HEK293T (cell line): Measurements from ENCODE around the gene CASZ1.

Experiments
- CTCF ChIA-PET: fragments of 350-600 bp; formaldehyde crosslinking; extraction: SDS; loops from one replicate; lab custom pipeline; 2021; ENCODE audit warnings: antibody characterized with exemption, inconsistent platforms; lab: Yijun Ruan, JAX
- POLR2A ChIA-PET: fragments of 350-600 bp; formaldehyde crosslinking; extraction: SDS; loops from one replicate; lab custom pipeline; 2020; ENCODE audit warnings: antibody characterized with exemption, inconsistent platforms; lab: Yijun Ruan, JAX
- DNase-seq: peaks from one replicate; pipeline ENCODE4 v3.0.0; 2012; ENCODE audit warnings: mixed read lengths; ENCODE audit errors: extremely low spot score
- ARNT ChIP-seq: fragments of 450-650 bp; IDR thresholded peaks from 2 replicates; pipeline ENCODE4 v1.6.1; 2017; ENCODE audit warnings: mild to moderate bottlenecking
- BHLHE40 ChIP-seq: fragments of 450-650 bp; IDR thresholded peaks from 2 replicates; pipeline ENCODE4 v1.6.1; 2016; ENCODE audit warnings: mild to moderate bottlenecking, moderate library complexity, borderline replicate concordance
- CTBP1 ChIP-seq: fragments of 450-650 bp; IDR thresholded peaks from 2 replicates; pipeline ENCODE4 v1.6.1; 2016; ENCODE audit warnings: borderline replicate concordance
- ELF4 ChIP-seq: fragments of 450-650 bp; IDR thresholded peaks from 2 replicates; pipeline ENCODE4 v1.6.1; 2017; ENCODE audit warnings: antibody characterized with exemption
- FOXA1 ChIP-seq: fragments of 450-650 bp; IDR thresholded peaks from 2 replicates; pipeline ENCODE4 v1.6.1; 2016; ENCODE audit warnings: mild to moderate bottlenecking
- FOXK2 ChIP-seq: fragments of 450-650 bp; IDR thresholded peaks from 2 replicates; pipeline ENCODE4 v1.6.1; 2016; ENCODE audit warnings: mild to moderate bottlenecking
- FOXM1 ChIP-seq: fragments of 450-650 bp; IDR thresholded peaks from 2 replicates; pipeline ENCODE4 v1.6.1; 2017; ENCODE audit warnings: mild to moderate bottlenecking, borderline replicate concordance
- HDGF ChIP-seq: fragments of 450-650 bp; IDR thresholded peaks from 2 replicates; pipeline ENCODE4 v1.6.1; 2017; ENCODE audit warnings: antibody characterized with exemption, borderline replicate concordance
- L3MBTL2 ChIP-seq: fragments of 450-650 bp; conservative IDR thresholded peaks from 2 replicates; pipeline ENCODE4 v1.6.1; 2016; ENCODE audit warnings: mild to moderate bottlenecking
- LEF1 ChIP-seq: fragments of 450-650 bp; IDR thresholded peaks from 2 replicates; pipeline ENCODE4 v1.6.1; 2017; ENCODE audit warnings: mild to moderate bottlenecking, borderline replicate concordance
- NFRKB ChIP-seq: fragments of 450-650 bp; IDR thresholded peaks from 2 replicates; pipeline ENCODE4 v1.6.1; 2016; ENCODE audit warnings: mild to moderate bottlenecking, moderate library complexity
- PKNOX1 ChIP-seq: fragments of 450-650 bp; IDR thresholded peaks from 2 replicates; pipeline ENCODE4 v1.6.1; 2016
- SP1 ChIP-seq: fragments of 450-650 bp; IDR thresholded peaks from 2 replicates; pipeline ENCODE4 v1.6.1; 2017
- SUZ12 ChIP-seq: fragments of 450-650 bp; IDR thresholded peaks from 2 replicates; pipeline ENCODE4 v1.6.1; 2016; ENCODE audit warnings: mild to moderate bottlenecking
- TARDBP ChIP-seq: fragments of 450-650 bp; IDR thresholded peaks from 2 replicates; pipeline ENCODE4 v1.6.1; 2016
- ZNF384 ChIP-seq: fragments of 450-650 bp; IDR thresholded peaks from 2 replicates; pipeline ENCODE4 v1.6.1; 2016

Gene CASZ1

GRCh38 chr1:10812387-10812915 is 16.0 kb upstream of the CASZ1 start:
- no peak for TF ChIP-seq SP1
- no peak for TF ChIP-seq LEF1
- TF ChIP-seq ZNF384, result no peak
- TF ChIP-seq FOXM1, result no peak
- TF ChIP-seq FOXK2, result no peak
- TF ChIP-seq L3MBTL2, result no peak
- no peak for TF ChIP-seq TARDBP
- TF ChIP-seq ARNT, result no peak
- no peak for TF ChIP-seq NFRKB
- no peak for TF ChIP-seq FOXA1
- DNase-seq, result no peak
- CTCF ChIA-PET, result no interaction called here
- POLR2A ChIA-PET, result no interaction called here

- ChIA-PET POLR2A (no interaction called here), CTCF (no interaction called here)
- no peak for DNase-seq
- TF ChIP-seq SUZ12, result no peak
- TF ChIP-seq ZNF384, result no peak
- TF ChIP-seq SP1, result no peak
- no peak for TF ChIP-seq TARDBP
- no peak for TF ChIP-seq FOXA1
- no peak for TF ChIP-seq NFRKB
- no peak for TF ChIP-seq LEF1
- TF ChIP-seq ARNT, result no peak
- no peak for TF ChIP-seq FOXM1
- TF ChIP-seq HDGF, result no peak
- TF ChIP-seq L3MBTL2, result no peak
Observed at GRCh38 chr1:10808441-10808840, 12.0 kb upstream of the CASZ1 start.

- ChIA-PET CTCF (no interaction called here), POLR2A (no interaction called here)
- TF ChIP-seq TARDBP (no peak), FOXA1 (no peak), NFRKB (no peak), ZNF384 (no peak), FOXK2 (no peak), BHLHE40 (no peak), CTBP1 (no peak), LEF1 (no peak)
- DNase-seq, result no peak
Observed at GRCh38 chr1:10806966-10807365, 10.5 kb upstream of the CASZ1 start.

- POLR2A ChIA-PET, result interaction anchor here (0.9 kb wide), 1 partner anchor 10 kb away, joined by 3 read pairs; no protein-coding TSS in a partner anchor
Observed at GRCh38 chr1:10803971-10804820, 7.8 kb upstream of the CASZ1 start.

GRCh38 chr1:10802944-10803715 is 6.7 kb upstream of the CASZ1 start:
- ChIA-PET CTCF (interaction anchor here (0.7 kb wide), 1 partner anchor 87 kb away, joined by 3 read pairs; no protein-coding TSS in a partner anchor), POLR2A (no interaction called here)
- no peak for DNase-seq
- TF ChIP-seq L3MBTL2, result no peak
- TF ChIP-seq SUZ12, result no peak
- no peak for TF ChIP-seq LEF1
- no peak for TF ChIP-seq FOXA1
- no peak for TF ChIP-seq TARDBP
- no peak for TF ChIP-seq BHLHE40
- no peak for TF ChIP-seq ZNF384
- no peak for TF ChIP-seq ARNT
- TF ChIP-seq ELF4, result no peak
- TF ChIP-seq CTBP1, result no peak
- no peak for TF ChIP-seq HDGF
- no peak for TF ChIP-seq NFRKB
- TF ChIP-seq FOXK2, result no peak
- TF ChIP-seq SP1, result no peak
- TF ChIP-seq FOXM1, result no peak
- TF ChIP-seq PKNOX1, result no peak

More at GRCh38 chr1:10803971-10804820, 7.8 kb upstream of the CASZ1 start:
- no peak for DNase-seq
- TF ChIP-seq FOXK2, result no peak
- no peak for TF ChIP-seq LEF1
- TF ChIP-seq CTBP1, result no peak
- TF ChIP-seq NFRKB, result no peak
- TF ChIP-seq FOXA1, result no peak
- no peak for TF ChIP-seq TARDBP
- no peak for TF ChIP-seq ARNT
- no peak for TF ChIP-seq SP1
- no peak for TF ChIP-seq BHLHE40
- TF ChIP-seq ELF4, result no peak
- no peak for TF ChIP-seq PKNOX1
- no peak for TF ChIP-seq ZNF384
- no peak for TF ChIP-seq L3MBTL2
- no peak for TF ChIP-seq HDGF
- CTCF ChIA-PET, result no interaction called here

GRCh38 chr1:10800778-10801177 is 4.3 kb upstream of the CASZ1 start:
- no peak for DNase-seq
- POLR2A ChIA-PET, result no interaction called here
- TF ChIP-seq SP1 (no peak), HDGF (no peak), ARNT (no peak), CTBP1 (no peak), PKNOX1 (no peak), FOXM1 (no peak), BHLHE40 (no peak), ELF4 (no peak), FOXK2 (no peak), L3MBTL2 (no peak), ZNF384 (no peak), TARDBP (no peak), LEF1 (no peak), SUZ12 (no peak), FOXA1 (no peak), NFRKB (no peak)
- CTCF ChIA-PET, result no interaction called here
